GM03348 (cell line): Measurements from ENCODE around the gene PDX1.

Experiments used
- DNase-seq: peaks from one replicate; pipeline ENCODE4 v3.0.0; 2012; ENCODE audit warnings: low spot score

Gene PDX1

DNA sequence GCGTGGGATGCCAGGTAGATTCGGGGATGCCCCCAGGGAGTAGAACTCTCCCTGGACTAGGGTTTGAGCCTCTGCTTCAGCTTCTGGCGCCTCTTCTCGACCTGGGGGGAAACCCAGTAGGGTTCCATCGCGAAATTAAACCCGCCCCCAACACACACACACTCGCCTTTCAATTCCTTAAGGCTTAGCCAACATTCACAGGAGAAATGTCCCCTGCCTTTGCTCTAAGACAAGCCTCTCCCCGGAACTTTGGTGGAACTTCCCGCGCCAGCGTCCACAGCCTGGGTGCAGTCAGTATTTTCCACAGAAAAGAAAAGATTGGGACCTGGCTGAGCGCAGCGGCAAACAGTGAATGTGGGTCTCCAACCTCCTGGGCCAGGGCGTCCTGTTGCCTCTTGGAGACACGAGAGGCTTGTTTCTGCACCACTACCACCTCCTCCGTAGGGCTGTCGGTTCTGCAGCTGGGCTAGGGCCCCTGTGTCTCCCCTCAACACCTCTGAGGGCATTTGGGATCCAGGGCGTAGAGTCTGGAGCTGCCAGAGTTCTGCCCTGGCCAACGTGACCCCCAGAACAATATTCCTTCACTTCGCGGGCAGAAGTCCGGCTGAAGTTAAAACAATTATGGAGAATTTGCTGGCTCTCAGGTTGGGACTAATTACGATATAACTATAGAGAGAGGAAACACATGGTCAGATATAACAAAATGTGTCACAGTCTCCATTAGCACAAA is 3.2 kb downstream of the PDX1 start:
- DNase-seq = no peak

DNA sequence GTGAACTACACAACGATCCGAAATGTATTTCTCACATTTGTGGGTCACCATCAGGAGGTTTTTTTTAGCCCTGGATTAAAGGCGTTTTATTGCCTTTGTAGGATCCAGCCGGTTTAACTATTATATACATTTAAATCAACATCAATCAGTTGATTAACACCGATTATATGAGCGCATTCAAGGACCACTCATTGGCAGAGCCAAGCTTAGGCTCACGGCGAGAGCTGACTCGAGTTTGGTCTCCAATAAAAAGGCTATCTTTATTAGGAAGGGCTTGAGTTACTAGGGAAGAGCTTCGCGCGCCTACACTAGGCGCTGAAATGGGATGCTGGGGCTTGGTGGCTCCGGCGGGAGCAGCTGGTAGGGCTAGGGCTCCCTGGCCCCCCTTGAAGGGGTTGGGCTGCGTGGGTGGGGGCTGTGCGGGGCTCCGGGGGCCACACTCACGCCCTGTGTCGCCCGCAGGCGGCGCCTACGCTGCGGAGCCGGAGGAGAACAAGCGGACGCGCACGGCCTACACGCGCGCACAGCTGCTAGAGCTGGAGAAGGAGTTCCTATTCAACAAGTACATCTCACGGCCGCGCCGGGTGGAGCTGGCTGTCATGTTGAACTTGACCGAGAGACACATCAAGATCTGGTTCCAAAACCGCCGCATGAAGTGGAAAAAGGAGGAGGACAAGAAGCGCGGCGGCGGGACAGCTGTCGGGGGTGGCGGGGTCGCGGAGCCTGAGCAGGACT is 4.2 kb downstream of the PDX1 start:
- DNase-seq = no peak

DNA sequence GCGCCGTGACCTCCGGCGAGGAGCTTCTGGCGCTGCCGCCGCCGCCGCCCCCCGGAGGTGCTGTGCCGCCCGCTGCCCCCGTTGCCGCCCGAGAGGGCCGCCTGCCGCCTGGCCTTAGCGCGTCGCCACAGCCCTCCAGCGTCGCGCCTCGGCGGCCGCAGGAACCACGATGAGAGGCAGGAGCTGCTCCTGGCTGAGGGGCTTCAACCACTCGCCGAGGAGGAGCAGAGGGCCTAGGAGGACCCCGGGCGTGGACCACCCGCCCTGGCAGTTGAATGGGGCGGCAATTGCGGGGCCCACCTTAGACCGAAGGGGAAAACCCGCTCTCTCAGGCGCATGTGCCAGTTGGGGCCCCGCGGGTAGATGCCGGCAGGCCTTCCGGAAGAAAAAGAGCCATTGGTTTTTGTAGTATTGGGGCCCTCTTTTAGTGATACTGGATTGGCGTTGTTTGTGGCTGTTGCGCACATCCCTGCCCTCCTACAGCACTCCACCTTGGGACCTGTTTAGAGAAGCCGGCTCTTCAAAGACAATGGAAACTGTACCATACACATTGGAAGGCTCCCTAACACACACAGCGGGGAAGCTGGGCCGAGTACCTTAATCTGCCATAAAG is 4.8 kb downstream of the PDX1 start:
- DNase-seq = no peak

DNA sequence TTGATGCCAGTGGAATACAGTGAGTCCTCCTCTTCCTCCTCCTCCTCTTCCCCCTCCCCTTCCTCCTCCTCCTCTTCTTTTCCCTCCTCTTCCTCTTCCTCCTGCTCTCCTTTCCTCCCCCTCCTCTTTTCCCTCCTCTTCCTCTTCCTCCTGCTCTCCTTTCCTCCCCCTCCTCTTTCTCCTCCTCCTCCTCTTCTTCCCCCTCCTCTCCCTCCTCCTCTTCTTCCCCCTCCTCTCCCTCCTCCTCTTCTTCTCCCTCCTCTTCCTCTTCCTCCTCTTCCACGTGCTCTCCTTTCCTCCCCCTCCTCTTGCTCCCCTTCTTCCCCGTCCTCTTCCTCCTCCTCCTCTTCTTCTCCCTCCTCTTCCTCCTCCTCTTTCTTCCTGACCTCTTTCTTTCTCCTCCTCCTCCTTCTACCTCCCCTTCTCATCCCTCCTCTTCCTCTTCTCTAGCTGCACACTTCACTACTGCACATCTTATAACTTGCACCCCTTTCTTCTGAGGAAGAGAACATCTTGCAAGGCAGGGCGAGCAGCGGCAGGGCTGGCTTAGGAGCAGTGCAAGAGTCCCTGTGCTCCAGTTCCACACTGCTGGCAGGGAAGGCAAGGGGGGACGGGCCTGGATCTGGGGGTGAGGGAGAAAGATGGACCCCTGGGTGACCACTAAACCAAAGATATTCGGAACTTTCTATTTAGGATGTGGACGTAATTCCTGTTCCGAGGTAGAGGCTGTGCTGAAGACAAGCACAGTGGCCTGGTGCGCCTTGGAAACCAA is 5.6 kb downstream of the PDX1 start:
- DNase-seq = no peak

DNA sequence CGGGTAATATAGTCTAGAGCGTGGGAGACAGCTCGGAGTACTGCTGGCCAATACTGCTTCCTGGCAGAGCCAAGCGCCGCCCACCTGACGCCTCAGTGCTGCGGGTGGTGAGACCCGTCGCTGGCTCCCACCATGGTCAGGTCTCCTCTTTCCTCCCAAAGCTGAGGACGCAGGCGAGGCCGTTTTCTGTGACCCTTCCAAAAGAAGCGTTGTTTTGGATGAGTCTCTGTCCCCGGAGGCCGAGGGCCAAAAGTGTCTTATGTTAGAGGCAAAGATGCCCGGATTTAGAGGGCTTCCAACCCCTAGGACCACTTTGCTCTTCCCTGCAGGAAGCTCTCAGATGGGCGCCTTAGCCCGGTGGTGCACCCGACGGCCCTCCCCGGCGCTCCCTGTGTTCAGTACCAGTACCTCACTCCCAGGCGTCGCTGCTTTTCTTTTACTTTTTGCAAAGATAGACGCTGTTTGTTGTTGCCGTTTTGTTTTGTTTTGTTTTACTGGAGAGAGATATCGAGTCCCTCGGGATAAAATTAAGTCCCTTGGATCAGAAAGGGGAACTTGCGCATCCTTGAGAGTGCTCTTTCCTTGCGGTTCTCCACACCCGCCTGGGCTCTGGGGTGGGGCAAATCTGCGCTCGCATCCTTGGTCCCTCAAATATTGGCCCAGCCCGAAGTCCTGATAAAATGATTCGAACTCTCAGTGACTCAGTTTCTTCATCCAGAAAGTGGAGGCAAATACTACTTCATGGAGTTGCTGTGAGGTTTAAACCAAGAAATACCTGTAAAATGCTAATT is 7.0 kb downstream of the PDX1 start:
- DNase-seq = no peak

DNA sequence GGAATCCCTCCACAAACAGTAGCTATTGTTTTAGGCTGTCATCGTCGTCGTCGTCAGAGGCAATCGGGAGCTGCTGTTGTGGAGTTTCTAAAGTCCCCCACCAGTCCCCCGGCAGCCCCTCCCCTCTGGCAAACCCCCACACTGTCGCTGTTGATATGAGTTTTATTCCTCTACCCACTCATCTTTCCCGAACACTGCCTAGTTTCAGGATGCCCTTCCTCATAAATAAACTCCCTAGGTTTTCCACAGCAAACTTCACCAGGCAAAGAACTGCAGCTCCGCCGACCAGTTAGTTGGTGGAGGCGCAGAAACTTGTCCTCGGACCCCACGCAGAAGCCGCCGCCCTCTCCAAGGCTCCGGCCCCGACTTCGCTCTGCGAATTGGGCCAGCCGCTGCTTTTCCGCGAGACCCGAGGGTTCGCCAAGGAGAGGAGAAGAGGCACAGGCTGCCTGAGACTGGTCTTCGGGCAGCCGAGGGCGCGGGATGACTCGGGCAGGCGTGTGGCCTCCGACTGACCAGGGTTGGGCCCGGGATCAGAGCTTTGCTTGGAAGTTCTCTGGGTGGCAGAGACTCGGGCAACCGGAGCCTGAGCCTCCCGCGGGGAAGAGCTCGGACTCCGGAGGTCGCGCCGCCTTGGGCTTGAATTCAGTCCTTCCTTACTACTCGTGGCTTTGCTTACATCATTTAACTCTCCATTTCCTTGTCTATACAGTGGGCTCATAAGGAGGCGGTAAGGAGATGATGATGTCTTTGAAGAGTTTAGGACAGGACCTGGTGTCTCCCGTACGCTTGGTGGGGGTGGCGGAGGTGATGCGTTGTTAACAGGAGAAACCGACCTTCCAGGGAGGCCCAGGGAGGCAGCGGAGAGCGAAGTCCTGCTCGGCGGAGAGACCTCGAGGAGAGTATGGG is 7.9 kb downstream of the PDX1 start:
- DNase-seq = no peak

DNA sequence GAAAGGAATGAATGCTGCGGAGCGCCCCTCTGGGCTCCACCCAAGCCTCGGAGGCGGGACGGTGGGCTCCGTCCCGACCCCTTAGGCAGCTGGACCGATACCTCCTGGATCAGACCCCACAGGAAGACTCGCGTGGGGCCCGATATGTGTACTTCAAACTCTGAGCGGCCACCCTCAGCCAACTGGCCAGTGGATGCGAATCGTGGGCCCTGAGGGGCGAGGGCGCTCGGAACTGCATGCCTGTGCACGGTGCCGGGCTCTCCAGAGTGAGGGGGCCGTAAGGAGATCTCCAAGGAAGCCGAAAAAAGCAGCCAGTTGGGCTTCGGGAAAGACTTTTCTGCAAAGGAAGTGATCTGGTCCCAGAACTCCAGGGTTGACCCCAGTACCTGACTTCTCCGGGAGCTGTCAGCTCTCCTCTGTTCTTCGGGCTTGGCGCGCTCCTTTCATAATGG is 8.6 kb downstream of the PDX1 start:
- no peak for DNase-seq

DNA sequence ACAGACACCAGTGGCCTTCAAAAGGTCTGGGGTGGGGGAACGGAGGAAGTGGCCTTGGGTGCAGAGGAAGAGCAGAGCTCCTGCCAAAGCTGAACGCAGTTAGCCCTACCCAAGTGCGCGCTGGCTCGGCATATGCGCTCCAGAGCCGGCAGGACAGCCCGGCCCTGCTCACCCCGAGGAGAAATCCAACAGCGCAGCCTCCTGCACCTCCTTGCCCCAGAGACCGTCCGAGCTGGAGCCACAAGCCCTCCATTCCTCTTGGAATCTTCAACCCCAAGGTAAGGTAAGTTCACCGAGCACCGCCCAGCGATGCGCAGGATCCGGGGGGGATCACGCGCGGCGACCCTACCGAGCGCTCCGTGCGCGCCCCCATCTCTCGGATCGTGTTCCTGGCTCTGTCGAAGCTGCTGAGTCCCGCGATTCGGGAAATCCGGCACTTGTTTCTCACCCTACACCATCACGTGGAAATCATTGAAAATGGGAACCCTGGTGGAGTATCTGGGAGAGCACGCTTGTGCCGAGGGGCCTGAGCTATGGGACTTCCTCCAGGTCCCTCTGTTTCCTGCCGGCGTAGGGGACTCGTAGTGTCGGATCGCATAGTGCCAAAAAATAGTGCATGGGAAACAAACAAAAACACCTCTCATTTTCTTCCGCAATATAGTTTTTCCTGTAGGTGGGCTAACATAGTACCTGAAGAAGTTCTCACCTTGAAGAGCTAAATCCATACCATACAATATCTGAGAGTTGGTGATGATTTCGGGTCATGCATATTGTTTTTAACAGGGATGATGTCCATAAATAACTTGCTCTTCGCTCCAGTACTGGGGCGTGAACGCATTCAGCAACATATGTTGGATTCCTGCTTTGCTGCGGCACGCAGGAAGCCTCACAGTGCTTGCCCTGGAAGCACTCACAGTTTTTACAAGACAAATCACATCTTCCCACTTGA is 9.3 kb downstream of the PDX1 start:
- no peak for DNase-seq

DNA sequence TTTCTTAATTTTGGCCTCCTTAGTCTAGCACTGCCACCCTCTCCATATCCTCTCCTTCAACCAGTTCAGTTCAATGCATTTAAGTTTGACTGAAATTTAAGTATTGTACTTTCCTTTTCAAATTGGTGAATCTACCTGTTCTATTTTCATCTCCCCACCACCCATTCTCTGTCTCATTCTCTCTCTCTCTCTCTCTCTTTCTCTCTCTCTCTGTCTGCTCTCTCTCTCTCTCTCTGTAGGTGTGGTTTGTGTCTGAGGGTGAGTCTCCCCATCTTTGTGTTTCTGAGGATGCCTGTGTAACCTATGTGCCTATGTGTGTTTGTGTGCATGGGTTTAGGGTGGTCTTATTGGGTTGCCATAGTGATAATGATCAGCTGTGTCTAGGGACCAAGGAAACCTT is 10.1 kb downstream of the PDX1 start:
- no peak for DNase-seq

DNA sequence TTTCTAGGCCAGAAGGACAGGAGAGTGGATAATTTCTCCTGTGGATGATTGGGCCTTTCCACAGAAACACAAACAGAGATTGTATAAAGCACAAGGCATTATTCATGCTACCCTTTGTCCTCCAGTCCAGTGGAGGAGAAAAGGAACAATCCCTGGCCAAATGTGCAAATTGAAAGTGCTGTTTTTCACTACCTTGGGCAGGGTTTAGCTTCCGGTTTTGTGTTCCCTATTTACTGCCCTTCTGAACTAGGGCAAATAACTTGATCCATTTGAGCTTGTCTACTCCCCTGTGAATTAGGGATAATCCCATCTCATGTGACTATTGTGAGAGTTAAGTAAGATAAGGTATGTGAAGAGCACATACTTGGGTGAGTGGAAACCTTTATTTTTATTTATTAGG is 13.3 kb downstream of the PDX1 start:
- no peak for DNase-seq

DNA sequence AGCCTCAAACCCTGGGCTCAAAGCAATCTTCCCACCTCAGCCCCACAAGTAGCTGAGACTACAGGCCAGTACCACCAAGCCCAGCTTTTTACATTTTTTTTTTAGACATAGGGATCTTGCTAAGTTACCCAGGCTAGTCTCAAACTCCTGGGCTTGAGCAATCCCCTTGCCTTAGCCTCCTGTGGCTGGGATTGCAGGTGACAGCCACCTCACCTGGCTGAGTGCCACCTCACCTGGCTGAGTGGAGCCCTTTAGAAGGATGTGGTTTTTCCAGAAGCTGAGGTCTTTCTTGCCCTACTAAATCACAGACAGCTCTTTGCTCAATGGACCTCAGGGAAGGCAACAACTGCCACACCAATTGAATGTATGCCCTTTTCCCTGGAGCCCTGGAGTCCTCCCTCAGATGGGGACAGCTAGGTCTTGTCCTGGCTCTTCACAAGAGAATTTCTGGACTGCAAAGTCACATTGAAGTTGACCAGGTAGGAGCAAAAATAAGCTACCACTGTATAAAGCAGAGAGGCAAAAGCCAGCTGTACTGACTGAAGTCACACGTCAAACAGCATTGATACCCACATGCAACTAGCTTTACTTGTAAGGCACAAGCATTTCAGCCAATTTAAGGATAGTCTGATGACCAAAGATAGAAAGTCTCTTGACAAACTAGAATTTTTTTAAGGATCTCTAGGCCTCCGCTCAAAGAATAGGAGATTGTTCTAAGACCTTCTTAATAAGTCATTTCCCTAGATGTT is 14.0 kb downstream of the PDX1 start:
- DNase-seq = no peak

DNA sequence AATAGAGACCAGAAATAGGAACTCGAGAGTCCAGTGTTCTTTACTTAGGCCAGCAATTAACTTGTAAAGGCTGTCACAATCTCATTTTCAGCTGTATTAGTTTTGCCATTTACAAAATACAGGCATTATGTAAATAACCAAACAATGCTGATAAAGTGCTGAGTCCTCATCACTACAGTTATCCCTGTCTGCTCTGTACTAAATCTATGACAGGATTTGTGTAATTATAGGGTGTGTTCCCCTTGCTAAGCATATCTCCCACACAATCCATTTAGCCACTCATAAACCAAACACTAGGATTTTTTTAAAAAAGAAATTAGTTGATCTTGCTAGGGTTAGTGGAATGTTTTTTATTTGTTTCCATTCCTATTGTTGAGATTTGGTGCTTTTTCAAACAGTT is 23.2 kb downstream of the PDX1 start:
- no peak for DNase-seq

DNA sequence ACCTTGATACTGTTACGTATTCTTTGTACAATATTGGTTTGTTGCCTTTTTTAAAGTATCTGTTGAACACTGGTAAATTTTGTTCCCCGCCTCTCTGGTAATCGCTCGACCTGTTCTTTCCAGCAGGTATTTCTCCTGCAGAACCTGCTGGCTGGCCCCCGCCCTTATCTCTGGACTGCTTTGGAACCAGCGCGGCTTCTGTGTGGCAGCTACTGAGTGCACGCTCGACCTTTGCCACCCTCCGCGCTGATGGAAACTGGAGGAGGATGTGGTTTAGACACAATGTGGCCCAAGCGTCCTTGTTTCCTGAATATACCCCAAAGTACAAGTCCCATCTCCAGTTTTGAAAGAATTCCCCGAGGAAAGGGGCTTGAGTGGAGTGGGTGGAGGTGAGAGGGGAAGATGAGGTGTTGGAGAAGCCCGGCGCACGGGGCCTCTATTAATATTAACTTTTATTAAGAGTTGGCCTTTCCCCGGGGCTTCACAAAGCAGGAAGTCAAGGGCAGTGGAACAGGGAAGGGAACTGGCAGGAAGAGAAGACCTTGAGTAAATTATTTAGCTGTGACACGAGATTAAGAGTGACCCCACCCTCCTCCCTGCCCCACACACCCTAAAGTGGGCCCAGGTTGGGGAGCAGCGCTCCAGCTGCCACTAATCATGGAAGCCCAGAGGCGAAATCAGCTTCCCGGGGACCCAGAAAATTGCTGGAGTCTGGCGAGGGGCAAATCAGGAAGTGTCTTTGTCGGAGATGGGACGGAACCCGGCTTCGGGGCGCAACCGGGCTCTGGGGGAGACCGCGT is 33.3 kb downstream of the PDX1 start:
- DNase-seq = no peak

DNA sequence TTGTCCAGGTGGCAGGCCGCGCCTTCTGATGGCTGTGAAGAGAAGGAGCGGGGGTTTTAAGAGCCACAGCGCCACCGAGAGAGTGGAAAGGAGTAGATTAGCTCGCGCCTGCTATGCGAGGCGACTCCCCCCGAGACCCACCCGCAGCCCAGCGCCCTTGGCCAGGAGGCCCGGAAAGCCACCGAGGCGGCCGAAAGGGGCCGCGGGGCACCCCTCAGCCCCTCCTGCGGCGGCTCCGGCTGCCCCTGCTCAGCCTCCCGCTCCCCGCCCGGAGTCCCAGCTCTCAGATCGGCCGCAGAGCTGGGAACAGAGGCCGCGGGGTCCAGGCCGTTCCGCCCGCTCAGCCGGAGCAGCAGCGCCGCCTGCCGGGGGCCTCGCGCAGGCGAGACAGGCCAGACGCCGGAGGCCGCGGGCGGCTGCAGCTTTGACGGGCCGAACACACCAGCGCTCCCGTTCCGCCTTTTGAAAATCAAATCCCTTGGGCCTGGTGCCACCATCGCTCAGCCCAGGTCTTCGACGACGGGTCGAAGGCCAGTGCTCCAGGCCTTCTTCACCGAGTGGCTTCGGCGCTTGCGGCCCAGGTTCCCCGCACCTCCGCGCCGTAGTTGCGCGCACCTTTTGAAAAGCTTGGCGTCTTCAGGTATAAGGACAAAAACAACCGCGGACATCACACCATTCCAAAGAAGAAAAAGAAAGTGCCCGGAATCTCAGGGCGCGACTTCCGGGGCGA is 34.0 kb downstream of the PDX1 start:
- peak; percentile 89 for DNase-seq

DNA sequence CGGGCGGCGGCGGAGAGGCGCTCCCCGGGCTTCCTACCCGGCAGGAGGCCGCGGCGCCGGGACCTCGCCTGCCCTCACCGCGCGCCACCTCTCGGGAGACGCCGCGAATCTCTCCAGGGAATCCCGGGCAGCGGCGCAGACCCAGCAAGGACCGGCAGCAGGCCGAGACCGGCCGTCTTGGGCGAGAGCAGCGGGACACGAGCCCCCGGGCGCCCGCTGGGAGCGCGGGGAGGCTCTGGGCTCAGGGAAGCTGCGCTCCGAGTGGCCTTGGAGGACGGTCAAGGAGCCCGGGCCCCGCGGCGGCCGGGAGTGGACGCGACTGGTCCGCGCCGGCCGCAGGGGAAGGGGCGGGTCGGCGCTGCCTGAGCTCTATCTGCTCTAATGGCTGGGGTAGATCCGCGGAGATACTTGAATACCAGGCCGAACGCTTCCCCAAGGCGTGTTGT is 34.6 kb downstream of the PDX1 start:
- no peak for DNase-seq

DNA sequence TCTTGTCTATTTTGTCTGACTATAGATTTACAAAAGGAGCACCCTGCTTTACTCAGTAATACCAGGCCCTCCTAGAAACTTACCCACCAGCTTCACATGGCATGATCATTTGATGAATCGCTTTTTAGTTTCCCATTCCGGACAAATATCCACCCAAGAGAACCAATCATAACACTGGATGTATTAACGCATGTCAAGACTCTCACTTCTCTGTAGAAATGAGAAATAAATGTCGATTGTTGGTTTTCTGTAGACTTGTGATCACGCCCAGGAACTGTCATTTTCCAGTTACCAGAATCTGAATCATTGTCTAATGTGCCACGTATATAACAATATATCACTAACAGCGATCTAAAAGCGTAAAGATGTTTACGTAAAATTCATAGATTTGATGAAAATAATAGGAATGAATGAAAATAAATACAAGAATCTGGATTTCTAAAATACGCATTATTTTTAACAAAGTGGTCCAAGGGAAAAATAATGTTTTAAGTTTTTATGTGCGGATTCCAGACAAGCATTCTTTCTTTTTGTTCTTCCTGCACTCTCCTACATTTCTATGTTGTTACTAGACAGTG is 35.3 kb downstream of the PDX1 start:
- no peak for DNase-seq
